Stimulated activated CD4-positive, alpha-beta T cell treated with anti-CD3 and anti-CD28 coated beads, Interleukin-2, amount 100 ng/mL, for 4 hours (primary cell): ENCODE results near the gene ASRGL1.

ENCODE experiments used
- DNase-seq: peaks from one replicate; pipeline ENCODE4 v3.0.0-alpha.2; 2020; ENCODE audit warnings: low read depth

ASRGL1 gene

GRCh38 chr11:62393061-62393611 lies 55.9 kb downstream of the ASRGL1 start:
- DNase-seq, result no peak

- DNase-seq, result no peak
Measured at GRCh38 chr11:62393735-62394134, 56.5 kb downstream of the ASRGL1 start.

DNA sequence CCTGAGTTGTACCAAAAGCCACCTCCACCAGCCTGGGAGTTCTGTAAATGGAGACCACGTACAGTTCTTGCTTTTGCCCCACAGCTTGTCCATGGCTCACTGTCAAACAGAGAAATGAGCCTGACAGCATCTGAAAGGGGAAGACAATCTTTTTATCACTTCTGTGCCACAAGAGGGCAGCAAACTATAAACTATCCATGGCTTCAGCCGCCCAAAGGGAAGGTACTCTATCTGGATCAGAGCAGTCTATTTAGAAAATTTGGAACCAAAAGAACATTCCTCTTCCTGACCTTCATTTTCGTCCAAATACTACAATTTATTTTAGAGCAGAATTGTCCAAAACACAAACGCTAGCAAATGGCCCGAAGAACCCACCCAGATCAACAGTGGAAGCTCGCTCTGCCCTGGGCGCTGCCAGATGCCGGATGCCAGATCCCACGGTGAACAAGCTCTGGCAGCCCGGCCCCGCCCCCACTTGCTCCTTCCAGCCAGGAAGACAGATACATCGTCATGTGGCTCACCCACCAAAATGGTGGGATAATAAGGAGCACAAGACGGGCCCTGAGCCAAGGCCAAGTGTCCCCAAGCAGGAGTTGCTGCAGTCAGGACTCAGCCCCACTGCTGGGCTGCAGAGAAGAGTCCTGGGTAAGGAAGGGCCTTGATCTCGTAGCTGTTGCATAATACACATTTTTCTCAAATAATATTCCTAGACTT lies 57.7 kb downstream of the ASRGL1 start:
- peak; percentile 19 for DNase-seq

GRCh38 chr11:62395885-62396551 lies 58.8 kb downstream of the ASRGL1 start:
- DNase-seq, result no peak

DNA sequence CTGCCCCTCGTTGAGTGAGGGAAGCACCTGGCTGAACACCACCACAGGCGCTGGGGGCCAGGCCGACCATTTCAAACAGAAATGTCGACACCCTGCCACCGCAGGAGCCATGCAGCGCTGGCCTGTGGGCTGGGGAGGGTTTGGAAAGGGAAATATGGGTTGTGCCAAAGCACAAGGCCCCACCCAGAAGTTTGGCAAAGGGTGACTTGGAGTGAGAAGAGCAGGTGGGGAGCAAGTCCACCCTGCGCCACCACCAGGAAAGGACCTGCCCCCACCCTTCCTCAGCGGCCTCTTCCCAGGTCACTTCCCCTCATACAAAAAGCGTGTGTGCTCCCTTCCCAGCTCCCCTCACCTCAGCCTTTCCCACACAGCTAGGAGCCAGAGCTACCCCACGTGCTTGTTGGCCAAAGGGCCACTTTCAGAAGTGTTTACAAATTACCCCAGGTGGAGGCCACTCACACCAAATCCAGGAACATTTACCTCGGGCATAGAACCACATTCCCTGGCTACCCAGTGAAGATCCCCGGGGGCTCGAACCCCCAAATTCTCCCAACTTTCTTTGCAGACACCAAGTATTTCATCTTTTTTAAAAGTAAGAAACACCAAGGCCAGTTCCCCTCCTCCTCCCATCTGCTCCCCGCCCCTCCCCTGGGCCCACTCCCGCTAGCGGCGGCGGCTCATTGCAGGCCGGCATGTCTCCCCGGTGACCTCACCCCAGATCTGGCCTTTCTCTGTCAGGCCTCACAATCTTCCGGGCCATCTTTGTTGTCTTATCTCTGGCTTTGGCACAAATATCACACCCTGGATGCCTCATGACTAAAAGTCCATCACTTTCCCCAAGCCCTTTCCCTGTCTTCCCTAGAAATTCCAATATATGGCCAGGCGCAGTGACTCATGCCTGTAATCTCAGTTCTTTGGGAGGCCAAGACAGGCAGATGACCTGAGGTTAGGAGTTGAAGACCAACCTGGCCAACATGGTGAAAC lies 61.1 kb downstream of the ASRGL1 start:
- DNase-seq, result no peak

DNA sequence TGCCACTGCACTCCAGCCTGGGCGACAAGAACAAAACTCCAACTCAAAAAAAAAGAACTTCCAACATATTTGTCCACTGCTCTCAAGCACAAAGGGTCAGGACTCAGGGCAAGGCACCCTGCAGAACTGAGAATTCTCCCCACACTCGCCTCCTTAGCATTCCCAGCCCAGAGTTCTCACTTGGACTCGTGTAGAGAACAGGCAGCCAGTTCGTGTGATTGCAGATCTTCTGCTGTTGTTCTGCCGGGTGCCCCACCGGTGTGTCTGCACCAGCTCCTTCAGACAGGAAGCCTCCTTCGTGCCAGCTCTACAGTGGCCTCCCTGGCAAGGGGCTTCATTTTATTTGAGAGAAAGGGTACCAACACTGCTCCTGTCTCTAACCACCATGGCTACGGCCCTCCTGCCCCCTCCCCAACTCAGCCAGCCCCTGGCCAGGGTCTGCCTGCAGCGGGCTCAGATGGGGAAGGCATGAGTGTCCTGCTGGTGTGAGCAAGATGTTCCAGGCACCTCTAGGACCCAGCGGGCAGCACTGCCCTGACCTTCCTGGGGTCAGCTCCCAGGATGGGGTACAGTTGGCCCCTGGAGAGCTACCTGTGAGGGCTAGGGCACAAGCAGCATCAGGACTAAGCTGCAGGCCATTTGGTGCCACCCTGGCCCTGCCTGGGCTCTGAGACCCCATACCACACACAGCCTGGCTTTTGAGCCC lies 62.1 kb downstream of the ASRGL1 start:
- no peak for DNase-seq

DNA sequence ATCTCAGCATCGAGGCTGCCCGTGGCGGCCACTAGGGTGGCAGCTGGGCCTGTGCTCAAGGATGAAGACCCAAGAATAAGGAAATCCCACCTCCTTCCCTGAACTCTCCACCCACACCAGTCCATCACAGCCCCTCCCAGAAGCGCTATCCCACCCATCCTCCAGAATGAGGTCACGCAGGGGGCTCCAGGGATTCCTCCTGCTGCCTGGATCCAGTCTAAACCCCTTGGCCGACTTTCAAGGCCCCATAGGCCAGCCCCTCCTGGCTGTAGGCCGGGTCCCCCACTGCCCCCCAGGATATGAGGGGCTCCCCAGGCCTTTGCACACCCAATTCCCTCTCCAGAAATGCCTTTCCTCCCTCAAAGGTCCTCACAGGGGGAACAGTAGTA lies 62.6 kb downstream of the ASRGL1 start:
- no peak for DNase-seq

- no peak for DNase-seq
Measured at GRCh38 chr11:62400281-62400680, 63.0 kb downstream of the ASRGL1 start.

DNA sequence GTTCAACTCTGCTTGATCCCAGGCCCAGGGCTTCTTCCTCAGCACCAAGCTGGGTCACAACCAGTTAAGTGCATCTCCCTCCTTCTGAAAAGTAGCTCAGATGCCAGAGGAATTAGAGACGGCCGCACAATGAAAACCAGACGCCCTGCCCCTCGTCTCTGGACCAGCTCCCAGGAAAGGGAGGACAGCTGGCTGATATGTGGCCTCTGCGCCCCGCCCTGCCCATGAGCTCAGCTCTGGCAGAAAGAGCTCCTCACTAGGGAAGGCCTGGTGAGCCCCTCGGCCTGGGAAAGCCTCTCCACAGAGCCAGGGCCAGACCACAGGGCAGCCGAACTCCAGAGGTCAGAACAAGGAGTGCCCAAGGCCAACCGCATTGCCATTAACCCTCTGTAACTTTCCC lies 63.5 kb downstream of the ASRGL1 start:
- no peak for DNase-seq

- no peak for DNase-seq
Measured at GRCh38 chr11:62401356-62401755, 64.1 kb downstream of the ASRGL1 start.

- DNase-seq, result no peak
Measured at GRCh38 chr11:62401811-62402210, 64.6 kb downstream of the ASRGL1 start.

- peak; percentile 50 for DNase-seq
Measured at GRCh38 chr11:62402226-62402959, 65.1 kb downstream of the ASRGL1 start.

DNA sequence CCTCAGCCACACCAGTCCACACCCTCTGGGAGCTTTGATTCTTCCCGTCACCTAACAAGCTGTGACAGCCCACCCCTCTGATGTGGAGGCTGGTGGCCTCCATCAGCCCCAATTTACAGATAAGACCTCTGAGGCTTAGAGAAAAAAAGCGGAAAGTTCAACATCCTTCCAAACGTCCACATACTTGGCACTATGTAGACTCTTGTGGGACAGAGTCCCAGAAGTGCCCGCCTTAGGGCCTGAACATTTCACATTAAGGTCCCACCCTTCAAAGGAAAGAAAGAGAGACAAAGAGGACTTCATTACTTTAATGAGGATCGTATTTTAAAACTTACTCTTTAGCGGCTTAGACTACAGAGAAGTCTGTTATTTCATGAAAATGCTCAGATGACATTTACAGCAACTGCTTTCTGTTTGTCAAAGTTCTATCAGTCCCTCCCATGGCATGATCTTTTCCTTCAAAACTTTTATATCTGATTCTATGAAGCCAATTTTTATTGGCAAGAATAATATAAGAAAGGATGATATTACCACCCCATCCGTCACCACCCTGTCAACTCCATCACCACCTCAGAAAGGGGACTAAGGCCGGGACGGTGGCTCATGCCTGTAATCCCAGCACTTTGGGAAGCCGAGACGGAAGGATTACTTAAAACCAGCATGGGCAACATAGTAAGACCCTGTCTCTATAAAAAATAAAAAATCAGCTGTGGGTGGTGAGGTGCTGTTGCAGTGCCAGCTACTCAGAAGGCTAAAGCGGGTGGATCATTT lies 65.9 kb downstream of the ASRGL1 start:
- DNase-seq, result no peak

DNA sequence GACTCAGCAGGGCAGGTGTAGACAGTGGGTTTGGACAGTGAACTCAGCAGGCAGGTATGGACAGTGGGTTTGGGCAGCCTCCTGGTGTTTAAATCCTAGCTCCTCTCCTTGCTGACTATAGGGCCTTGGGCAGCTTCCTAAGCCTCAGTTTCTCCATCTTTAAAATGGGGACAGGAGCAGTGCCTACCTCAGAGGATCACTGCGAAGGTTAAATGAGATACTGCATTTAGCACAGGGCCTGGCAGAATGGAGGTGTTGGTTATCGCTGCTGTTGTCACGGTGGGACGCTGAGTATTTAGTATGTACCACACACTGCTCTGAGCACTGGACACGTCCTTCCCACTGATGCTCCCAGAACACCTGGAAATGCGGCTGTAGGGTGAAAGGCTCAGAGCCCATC lies 67.2 kb downstream of the ASRGL1 start:
- no peak for DNase-seq

GRCh38 chr11:62404901-62405300 lies 67.7 kb downstream of the ASRGL1 start:
- DNase-seq, result no peak

DNA sequence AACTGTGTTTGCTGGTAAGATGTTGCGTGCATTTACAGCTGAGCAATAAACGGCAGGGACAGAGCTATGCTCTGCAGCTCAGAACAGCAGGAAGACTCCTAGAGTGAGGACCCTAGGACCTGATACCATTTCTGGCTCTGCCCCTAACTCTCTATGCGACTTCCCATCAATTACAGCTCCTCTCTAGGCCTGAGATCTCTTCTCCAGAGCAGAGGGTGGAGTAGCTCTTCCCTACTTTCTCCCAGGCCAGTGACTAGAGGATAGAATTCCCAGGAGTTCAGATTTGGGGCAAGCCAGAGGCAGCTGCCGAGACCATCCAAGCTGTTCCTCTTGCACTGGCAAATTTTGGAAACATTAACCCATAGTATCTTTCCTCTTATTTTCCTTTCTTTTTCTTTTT lies 68.8 kb downstream of the ASRGL1 start:
- no peak for DNase-seq

GRCh38 chr11:62409831-62410230 lies 72.6 kb downstream of the ASRGL1 start:
- DNase-seq, result no peak

GRCh38 chr11:62410972-62411371 lies 73.7 kb downstream of the ASRGL1 start:
- no peak for DNase-seq

GRCh38 chr11:62411524-62411923 lies 74.3 kb downstream of the ASRGL1 start:
- DNase-seq, result no peak

GRCh38 chr11:62413060-62413696 lies 75.9 kb downstream of the ASRGL1 start:
- DNase-seq, result no peak
